ENCODE data around the gene ZNF564.

- TF ChIP-seq EZH2 (IDR thresholded peaks at IDR 0.05; ENCODE audit: borderline replicate concordance, low read length) (no peak), CTCF (conservative IDR thresholded peaks at IDR 0.05 in 1 of 2, IDR thresholded peaks at IDR 0.05 in 1 of 2; ENCODE audit: extremely low read depth in 1 of 2, insufficient read depth in 1 of 2, low read depth in 1 of 2, low read length in 2 of 2) (no peak)
Observed at GRCh38 chr19:12484011-12484370, 67.3 kb downstream of the ZNF564 start.

All from mammary epithelial cell (primary cell).